NCI-H2171 treated with DMSO at 0.1 percent for 48 hours (cell line): ENCODE measurements around the gene CDC42.
"Not testable (repeated sequence)": the region's sequence is repeated elsewhere in the genome, so short reads cannot be mapped to it uniquely, and the experiment has no call there.

ENCODE experiments used
- DNase-seq: peaks from one replicate; lab custom pipeline; 2025; lab: John Stamatoyannopoulos, UW

Gene CDC42

DNA sequence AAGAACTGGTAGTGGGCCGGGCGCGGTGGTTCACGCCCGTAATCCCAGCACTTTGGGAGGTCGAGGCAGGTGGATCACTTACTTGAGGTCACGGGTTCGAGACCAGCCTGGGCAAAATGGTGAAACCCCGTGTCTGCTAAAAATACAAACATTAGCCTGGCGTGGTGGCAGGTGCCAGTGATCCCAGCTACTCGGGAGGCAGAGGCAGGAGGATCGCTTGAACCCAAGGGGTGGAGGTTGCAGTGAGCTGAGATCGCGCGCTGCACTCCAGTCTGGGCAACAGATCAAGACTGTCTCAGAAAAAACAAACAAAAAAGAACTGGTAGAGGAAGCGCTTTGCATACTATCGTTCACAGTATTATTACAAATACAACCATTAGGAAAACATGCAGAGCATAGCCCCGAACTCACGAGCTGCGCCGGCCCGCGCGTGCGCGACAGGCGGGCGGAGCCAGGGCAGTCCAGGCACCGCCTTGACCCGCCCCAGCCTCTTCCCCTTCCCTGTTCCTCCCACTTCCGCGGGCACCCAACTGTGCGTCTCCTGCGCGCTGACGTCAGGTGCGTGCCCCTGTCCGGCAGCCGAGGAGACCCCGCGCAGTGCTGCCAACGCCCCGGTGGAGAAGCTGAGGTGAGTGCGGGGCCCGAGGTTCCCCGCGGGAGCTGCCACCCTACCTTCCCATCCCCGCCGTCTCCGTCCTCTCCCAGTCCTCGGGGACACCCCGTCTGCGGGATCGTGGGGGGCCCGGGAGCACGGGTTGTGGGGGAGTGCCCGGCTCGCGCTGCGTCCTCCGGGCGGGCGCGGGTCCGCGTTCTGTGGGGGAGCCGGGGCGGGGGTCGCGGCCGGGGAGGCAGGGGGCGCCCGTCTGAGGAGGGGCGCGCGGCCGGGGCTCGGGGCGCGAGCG is at the start of gene CDC42:
Gene CDC42, plus strand, starts transcription at position 595 of the 902 bp plus-strand sequence. CDS start 25,770 bp downstream, outside the sequence.
- peak; percentile 95 for DNase-seq

- not testable (repeated sequence) for DNase-seq
Measured at GRCh38 chr1:22002875-22003274, 49.6 kb upstream of the CDC42 start.

DNA sequence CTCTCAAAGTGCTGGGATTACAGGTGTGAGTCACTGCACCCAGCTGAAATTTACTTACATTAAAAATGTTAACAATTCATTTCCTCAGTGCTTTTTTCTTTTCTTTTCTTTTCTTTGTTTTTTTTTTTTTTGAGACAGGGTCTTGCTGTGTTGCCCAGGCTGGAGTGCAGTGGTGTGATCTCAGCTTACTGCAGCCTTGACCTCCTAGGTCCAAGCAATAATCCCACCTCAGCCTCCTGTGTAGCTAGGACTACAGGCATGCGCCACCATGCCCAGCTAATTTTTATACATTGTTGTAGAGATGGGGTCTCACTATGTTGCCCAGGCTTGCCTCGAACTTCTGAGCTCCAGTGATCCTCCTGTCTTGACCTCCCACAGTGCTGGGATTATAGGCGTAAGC is 48.5 kb upstream of the CDC42 start:
- not testable (repeated sequence) for DNase-seq

DNA sequence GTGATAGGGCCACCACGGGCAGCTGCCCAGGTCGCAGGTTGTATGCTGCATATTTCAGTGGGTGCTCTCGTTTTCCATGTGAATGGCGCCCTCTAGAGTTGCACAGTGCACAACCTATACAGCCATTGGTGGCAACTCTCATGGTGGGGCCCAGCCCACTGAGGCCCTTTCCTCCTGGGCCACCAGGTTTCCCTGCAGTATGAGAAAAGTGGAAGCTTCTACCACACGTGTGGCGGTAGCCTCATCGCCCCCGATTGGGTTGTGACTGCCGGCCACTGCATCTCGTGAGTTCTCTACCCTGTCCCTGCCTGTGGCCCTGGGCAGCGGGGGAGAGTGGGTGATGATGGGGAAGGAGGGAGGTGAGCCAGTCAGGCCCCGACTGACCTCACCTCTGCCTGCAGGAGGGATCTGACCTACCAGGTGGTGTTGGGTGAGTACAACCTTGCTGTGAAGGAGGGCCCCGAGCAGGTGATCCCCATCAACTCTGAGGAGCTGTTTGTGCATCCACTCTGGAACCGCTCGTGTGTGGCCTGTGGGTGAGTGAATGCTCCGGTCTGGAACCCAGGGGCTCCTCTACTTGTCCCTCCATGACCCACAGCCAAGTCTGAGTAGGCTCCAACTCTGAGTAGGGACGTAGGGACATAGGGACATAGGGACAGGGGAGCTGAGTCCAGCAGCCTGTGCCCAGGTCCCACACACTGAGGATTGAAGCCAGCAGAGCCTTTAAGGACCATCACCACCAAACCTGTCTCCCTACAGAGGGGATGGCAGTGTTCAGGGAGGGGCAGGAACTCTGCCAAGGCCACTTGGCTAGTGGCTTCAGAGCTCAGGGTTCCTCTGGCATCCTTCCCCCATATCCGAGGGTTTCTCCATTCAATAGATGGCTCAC is 47.0 kb upstream of the CDC42 start:
- DNase-seq = not testable (repeated sequence)

DNA sequence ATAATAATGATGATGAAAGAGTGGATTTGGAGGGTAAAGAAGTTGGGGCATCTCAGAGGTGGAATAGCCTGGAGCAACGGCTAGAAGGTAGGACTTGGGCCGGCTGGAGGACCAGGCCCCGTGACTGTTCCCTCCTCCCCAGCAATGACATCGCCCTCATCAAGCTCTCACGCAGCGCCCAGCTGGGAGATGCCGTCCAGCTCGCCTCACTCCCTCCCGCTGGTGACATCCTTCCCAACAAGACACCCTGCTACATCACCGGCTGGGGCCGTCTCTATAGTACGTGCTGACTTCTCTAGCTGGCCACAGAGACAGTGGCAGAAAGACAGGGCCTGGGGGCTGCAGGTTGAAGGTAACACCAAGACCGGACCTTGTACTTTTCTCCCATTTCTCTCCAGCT is 45.8 kb upstream of the CDC42 start:
- DNase-seq = not testable (repeated sequence)

- DNase-seq = not testable (repeated sequence)
Measured at GRCh38 chr1:22007262-22007661, 45.2 kb upstream of the CDC42 start.

- not testable (repeated sequence) for DNase-seq
Measured at GRCh38 chr1:22009566-22009965, 42.9 kb upstream of the CDC42 start.

DNA sequence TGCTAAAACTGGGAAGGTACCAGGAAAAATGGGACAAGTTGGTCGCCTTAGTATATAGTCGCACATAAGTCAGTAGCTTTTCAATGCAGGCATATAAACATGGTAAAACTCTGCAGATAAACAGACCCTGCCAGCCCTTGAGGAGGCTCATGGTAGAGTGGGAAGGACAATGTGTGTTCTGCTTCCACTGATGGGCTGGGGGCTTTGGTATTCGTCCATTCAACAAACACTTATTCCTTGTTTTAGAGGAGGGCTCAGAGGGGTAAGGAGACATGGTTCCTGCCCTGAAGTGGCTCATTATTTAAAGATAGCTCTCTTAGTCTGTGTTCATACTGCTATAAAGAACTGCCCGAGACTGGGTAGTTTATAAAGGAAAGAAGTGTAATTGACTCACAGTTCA is 39.8 kb upstream of the CDC42 start:
- not testable (repeated sequence) for DNase-seq

- not testable (repeated sequence) for DNase-seq
Measured at GRCh38 chr1:22014575-22015206, 37.8 kb upstream of the CDC42 start.

DNA sequence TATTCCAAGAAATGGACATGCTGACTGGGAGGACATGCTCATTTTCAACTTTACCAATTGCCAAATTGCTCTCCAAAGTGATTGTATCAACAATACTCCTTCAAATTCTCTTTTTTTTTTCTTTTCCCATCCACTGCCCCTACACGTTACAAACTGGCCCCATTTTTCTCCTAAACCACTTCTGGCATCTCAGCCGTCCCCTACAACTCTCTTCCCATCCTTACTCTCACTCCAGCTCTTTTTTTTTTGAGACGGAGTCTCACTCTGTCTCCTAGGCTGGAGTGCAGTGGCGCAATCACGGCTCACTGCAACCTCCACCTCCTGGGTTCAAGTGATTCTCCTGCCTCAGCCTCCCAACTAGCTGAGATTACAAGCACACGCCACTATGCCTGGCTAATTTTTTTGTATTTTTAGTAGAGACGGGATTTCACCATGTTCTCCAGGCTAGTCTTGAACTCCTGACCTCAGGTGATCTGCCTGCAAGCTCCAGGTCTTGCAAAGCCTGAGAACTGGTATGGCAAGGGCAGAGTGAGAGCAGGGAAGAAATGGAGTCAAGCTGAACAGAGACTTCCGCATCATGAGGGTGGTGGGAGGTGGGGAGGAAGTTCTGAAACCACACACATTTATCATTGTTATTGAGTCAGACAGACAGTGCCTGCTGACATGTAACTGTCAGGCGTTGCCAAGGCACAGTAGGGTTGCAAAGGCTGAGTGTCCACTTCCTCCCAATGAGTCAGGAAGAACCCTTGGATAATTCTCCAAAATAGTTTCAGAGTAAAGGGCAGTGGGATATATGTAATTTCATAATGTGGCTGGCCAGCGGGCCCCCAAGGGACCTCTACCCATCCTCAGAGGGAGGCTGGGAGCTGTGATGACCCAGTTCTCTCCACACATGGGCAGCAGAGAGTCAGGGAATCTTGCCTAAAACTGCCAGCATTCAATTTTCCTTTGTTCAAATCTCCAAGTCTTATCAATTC is 33.6 kb upstream of the CDC42 start:
- no peak for DNase-seq

- DNase-seq = no peak
Measured at GRCh38 chr1:22021061-22021460, 31.4 kb upstream of the CDC42 start.

- peak; percentile 47 for DNase-seq
Measured at GRCh38 chr1:22024485-22025367, 27.8 kb upstream of the CDC42 start.

- DNase-seq = peak; percentile 91
Measured at GRCh38 chr1:22025368-22026155, 26.9 kb upstream of the CDC42 start.

DNA sequence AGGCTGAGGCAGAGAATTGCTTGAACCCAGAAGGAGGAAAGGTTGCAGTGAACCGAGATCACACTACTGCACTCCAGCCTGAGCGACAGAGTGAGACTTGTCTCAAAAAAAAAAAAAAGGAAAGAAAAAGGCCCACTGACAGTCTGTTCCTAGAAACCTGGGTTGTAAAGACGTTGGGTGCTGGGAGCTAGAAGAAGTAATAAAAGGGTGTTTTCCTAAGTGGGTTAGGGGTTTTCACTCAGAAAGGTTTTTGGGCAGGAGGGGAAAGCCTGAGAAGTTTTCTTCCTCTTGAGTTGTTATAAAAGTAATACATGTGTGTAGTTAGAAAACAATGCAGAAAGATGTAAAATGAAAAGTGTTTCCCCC is 25.6 kb upstream of the CDC42 start:
- DNase-seq = no peak

GRCh38 chr1:22030057-22030456 is 22.5 kb upstream of the CDC42 start:
- DNase-seq = no peak

- no peak for DNase-seq
Measured at GRCh38 chr1:22030473-22030872, 22.0 kb upstream of the CDC42 start.

DNA sequence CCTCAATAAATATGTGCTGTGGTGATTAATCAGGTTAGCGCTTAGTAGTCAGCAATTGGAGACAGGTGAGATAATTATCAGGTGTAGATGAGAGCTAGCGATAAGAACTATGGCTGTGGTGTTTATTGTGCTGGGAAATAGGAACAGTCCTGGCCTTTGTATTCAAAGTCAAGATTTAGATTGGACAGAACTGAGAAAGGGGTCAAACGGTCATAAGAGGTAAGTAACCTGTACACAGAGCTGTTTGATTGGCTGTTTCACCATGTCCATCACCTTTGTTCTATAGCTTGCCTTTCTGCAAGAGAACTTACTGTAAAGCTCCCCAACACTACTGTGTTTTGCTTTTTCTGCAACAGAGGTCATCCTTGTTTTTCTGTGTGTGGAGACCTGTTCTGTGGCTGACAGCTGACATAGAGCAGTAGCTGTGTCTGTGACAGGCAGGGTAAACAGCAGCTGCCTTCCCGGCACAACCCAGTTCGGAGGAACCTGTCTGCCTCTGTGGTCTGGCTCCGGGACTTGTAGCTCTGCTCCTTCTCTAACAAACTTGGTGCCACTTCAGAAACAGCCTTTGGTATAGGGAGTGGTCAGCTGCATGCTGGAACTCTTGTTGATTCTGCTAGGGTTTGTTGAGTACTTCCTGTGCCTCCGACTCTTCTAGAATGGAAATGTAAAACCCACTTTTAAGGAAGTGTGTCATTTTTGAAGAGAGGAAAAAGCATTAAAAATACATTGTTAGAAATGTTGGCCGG is 21.1 kb upstream of the CDC42 start:
- DNase-seq = no peak

- DNase-seq = not testable (repeated sequence)
Measured at GRCh38 chr1:22034834-22035233, 17.7 kb upstream of the CDC42 start.
